HL-60/S4 treated with phorbol 12-myristate 13-acetate at 8.2 ng/mL for 4 days and 3 days (cell line): ENCODE results near the gene VWCE.

Experiments used
- in situ Hi-C: fragments of 300-500 bp; cut with MboI; formaldehyde crosslinking; loops from 2 replicates; pipeline ENCODE4 v1.15.0; 2022; ENCODE audit warnings: low sequenced_read_pairs

VWCE gene

GRCh38 chr11:61331651-61332050 lies 36.5 kb upstream of the VWCE start:
- in situ Hi-C loops: no loop called here

DNA sequence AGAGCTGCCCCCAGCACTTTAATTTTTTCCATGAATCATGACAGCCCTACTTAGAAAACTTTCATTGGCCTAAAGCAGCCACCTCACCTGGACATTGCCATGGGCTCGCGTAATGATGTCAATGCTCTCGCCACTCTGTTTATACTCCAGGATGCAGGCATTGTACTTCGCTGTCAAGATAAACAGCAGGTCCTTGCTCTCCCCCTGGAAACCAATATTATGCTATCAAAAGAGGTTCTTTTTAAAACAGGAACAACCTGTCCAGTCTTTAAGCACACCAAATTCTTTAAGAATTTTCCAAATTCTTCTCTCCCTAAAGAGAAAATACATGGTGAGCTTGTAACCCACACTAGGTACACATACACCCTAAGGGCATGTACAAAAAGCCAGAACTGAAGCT lies 34.8 kb upstream of the VWCE start:
- in situ Hi-C loops: no loop called here

- in situ Hi-C loops: no loop called here
Measured at GRCh38 chr11:61328351-61328750, 33.2 kb upstream of the VWCE start.

- in situ Hi-C loops: no loop called here
Measured at GRCh38 chr11:61327669-61328071, 32.6 kb upstream of the VWCE start.

DNA sequence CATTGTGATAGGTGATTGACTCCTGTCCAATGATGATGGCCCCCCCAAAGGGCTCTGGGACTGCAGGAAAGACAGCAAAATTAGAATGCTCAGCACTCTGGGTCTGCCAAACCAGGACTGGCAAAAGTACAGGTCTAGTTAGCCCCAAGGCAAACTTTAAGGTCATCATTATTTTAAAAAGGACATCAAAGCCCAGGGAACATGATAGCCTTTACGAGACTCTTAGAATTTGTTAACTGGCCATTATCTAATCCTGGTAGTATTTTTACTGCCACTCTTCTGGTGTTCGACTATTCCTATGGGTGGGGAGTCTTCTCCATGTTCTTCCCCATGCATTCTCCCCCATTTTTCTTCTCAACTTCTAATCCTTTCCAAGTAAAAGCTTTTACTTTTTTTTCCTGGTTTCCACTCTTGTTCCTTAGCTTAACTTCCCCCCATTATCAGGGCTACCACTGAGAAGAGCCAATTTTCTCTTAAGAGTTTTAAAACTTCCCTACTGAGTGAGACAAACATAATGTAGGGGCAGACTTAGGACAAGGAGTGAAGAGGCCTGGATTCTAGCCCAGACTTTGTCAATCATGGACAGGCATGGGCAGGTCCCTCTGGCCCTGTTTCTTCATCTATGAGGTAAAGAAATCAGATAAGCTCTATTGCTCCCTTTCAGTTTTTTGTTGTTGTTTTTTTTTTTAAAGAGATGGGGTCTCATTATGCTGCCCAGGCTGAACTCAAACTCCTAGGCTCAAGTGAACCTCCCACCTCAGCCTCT lies 30.7 kb upstream of the VWCE start:
- in situ Hi-C loops: no loop called here

DNA sequence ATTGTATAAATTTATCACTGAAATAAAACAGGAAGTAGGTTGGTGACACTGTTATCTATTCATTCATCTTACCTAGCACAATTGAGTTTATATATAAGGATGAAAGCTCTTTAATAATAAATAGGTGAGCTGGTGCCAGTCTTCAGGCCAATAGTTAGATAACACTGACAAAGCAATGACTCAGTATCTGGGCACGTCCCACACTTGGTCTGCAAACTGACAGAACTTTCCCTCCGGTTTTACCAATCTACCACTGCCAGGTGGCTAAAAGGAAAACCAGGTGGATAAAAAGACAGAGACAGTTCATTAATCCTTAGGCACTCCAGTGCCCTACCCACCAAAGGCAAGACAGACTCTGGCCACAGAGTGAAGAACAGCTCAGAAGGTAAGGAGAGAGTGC lies 20.1 kb upstream of the VWCE start:
- in situ Hi-C loops: no loop called here

DNA sequence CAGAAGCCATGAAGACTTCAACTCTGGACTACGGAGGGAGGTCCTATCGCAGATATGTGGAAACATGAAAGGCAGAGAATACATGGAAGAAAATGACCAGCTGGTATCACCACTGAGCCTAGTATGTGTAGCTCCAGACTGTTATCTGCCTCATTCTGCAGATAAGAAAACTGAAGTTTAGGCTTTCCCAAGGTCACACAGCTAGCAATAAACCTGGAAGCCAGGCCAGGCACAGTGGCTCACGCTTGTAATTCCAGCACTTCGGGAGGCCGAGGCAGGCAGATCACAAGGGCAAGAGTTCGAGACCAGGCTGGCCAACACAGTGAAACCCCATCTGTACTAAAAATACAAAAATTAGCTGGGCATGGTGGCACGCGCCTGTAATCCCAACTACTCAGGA lies 15.6 kb upstream of the VWCE start:
- in situ Hi-C loops: no loop called here

DNA sequence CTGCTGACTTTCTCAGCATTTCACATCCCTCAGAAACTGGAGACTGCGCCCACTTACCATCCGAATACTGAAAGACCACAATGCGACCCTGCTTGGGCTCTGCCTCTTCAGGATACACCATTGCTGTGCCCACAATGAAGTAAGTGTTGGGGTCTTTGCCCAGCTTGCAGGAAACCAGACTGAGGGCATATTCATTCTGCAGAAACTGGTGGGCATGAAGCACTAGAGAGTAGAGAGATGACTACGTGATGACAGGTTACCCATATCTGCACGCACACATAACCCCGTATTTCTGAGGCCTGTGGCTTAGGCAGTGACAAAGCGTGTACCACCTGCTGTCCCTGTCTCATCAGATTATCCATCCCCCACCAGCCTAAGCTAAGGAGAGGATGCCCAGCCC lies 14.6 kb upstream of the VWCE start:
- in situ Hi-C loops: no loop called here

DNA sequence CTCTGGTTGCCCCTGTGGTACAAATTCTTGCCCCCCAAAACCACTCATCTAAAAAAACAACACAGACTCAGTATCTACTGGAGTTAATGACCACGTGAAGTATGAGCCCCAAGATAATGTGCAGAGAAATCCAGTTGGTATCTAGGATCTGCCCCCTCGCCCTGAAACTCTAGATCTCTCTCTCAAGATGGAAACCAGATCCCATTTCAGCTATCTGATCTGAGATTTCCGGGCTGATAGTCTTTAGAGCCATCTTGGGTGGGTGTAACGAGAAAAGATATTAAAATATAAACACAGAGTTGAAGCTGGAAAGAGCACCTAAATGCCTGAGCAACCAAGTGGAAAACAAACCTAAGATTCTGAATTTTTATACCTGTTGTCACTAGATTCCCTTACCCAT lies 14.0 kb upstream of the VWCE start:
- in situ Hi-C loops: no loop called here

- in situ Hi-C loops: no loop called here
Measured at GRCh38 chr11:61307354-61307753, 12.2 kb upstream of the VWCE start.

GRCh38 chr11:61306221-61306620 lies 11.1 kb upstream of the VWCE start:
- in situ Hi-C loops: no loop called here

DNA sequence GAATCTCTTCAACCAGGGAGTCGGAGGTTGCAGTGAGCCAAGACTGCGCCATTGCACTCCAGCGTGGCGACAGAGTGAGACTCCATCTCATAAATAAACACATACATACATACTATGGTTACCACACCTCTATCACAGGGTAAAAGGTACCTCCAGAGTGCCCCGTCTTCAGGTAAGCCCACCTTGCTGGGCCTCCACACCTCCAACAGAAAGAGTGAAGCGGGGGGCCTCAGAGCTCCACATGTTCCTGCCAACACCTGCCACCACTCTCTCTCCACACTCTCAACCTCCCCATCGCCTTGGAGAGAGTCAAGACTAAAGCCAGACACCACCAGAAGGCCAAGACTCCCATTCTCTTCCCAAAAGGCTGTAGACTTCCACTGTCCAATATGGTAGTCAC lies 10.3 kb upstream of the VWCE start:
- in situ Hi-C loops: no loop called here

DNA sequence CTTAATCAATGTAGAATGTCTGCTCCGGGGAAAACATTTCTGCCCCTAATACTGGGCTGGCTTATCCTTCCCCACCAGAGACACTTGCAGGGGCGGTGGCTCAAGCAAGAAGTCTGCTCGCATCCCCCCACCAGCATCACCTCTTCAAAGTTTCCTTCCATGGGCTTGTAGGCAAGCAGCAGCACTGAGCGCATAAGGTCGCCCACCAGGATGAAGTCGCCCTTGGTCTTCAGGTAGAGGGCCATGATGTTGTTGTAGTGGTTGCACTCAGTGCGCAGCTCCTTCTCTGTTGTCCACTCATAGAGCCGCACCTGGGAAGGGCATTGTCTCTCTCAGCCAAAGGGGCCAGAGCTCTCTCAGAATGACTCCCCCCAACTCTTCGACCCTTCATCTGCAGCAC lies 8.6 kb upstream of the VWCE start:
- in situ Hi-C loops: no loop called here

- in situ Hi-C loops: no loop called here
Measured at GRCh38 chr11:61302550-61302949, 7.4 kb upstream of the VWCE start.

DNA sequence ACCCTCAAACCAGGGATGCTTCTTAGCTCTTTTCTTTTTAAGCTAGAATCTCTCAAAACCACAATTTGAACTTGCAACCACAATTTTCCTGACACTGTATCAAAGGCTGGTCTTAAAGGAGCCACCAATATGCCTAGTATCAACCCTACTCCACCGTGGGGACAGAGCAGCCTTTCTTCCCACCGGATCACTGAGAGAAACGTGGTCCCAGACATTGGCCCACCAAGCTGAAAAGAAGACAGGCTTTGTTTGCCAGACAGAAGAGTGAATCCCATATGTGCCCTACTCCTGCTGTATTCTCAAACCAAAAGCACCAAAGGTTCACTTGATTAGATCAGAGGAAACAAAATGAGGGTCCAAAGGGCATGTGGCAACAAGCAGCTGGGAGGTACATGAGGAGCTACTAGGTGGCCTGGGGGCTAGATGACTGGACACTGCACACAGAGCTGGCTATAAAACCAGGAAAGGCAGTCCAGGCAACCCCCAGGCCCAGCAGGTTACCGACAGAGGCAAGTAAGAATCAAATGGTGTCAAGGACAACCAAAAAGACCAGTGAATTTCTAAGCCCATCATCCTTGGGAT lies 3.6 kb upstream of the VWCE start:
- in situ Hi-C loops: no loop called here

DNA sequence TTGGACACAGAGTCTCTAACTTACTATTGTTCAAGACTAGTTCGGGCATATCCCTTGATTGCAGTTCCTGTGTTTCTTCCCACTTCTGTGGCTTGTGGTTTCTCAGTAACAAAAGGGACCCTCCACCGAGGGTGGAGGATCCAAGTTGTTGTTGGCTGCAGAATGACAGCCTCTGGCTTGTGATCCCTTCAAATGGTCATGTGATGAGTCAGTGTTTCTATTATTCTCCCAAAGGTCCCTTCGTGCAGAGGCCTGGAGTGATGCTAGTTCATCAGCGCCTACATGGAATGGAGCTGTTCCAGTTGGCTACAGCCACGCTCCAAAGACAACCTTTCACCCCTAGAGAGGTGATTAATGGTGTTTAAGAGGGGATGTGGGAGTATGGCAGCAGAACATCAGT lies 2.6 kb upstream of the VWCE start:
- in situ Hi-C loops: no loop called here

- in situ Hi-C loops: no loop called here
Measured at GRCh38 chr11:61297341-61297740, 2.2 kb upstream of the VWCE start.

DNA sequence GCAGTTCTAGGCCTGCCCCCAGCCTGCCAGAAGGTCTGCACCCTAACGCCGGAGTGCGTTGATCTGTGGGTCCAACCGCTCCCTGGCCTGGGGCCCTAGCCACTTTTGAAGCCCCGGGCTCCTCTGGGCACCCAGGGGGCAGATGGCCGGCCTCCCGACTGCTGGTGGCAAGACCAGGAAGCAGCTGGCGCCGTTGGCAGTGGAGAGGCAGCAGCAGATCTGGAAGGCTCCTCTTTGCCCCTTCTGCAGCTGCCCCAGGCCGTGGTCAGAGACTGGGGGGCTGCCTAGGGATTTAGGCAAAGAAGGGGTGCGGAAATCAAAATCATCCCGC lies 445 bp upstream of the VWCE start:
- in situ Hi-C loops: no loop called here

DNA sequence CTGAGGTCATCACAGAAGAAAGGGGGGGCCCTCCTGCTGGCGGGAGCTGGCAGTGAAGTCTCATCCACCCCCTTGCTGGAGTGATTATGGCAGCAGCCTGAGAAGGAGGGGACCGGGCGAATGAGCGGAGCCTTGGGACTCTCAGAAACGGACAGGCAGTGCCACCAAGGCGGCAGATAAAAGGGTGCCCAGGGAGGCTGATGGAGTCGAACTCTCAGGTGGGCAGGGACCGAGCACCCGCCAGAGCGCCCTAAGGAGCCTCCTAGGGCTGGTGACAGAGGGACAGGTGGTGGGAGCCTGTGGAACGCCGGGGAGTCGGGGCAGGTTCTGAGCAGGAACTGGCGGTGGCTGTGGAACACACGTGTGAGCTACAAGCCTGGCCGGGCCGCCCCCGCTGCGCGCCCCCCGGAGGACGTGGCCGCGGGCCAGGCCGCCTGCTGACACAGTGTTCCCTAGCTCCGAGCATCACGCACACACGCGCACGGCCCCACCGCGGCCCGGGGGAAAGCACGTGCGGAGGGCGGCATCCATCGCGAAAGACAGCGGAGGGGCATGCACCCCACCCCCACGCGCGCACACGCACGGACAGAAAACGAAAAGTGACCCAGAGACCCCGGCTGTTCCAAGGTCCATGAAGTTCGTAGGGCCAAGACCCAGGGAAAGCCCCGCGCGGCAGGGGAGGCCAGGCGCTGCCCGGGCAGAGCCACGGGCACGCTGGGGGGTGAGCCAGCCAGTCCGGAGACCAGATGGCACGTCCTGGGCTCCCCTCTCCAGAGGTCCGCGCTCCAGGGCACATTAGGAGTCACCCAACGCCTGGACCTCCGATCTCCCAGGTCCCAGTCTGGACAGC lies 1.0 kb downstream of the VWCE start:
- in situ Hi-C loops: no loop called here

DNA sequence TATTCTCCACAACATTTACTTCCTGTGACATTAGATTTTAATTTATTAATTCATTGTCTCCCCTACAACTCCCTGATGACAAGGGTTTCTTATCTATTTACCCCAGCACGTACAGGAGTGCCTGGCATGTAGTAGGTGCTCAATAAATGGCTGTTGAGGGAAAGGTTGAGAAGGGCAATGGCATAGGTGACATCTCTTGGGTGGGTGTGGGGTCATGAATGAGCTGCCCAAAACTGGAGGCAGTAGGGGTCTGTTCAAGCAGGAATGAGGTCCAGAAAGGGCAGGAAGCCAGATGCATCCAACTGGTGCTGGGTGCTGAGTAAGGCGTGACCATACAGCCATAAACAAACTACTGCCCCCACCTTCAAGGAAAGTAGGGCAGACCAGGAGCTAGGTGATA lies 2.8 kb downstream of the VWCE start:
- in situ Hi-C loops: no loop called here

DNA sequence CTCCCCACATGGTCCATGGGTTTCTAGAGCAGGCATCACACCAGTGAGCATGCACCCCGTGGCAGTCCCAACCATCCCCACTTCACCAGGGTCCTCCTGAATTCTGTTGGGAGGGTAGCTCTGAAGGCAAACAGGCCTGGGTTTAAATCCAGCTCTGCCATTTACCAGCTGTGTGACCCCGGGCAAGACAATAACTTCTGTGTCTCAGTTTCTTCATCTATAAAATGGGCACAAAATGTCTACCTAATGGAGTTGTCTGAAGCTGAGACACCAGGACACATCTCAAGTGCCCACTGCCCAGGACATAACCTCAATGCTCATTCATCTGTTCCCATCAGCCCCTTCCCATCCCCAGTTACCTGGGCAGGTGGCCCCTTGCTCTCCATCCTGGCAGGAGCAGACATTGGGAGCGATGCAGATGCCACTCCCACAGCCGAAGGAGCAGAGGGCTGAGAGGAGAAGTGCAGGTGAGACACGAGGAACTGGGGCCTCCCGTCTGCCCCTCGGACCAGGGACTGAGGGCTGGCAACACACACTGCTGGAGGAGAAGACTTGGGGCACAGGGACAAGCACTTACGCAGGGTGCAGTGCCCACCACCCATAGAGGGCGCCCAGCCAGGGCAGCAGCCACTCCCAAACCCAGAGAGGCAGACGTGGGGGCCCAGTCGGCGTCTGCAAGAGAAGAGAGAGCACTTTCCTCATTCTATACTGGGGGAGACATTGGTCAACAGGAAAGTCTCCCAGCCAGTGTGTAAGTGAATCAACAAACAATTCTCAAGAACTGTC lies 4.0 kb downstream of the VWCE start:
- in situ Hi-C loops: no loop called here
